Endothelial cell of umbilical vein (primary cell): ENCODE results near the gene ETS1. TPM values are rescaled to one million over a fixed set of nuclear protein-coding genes. Genes with fewer than 3 reads are reported as not detected.

Experiments
- BruUV-seq: library from RNA; stranded (reverse); fragments of 400-500 nt; replicated peaks from 2 replicates; lab custom pipeline; 2021; lab: Mats Ljungman, UMichigan
- CTCF ChIA-PET: fragments of 300-600, 350-600 bp; sonication (Branson Sonifier 250); formaldehyde crosslinking; loops from one replicate; lab custom pipeline; 2021; ENCODE audit warnings: antibody characterized with exemption, inconsistent platforms; lab: Charles Lee
- POLR2A ChIA-PET: fragments of 300-600, 350-600 bp; sonication (Branson Sonifier 250); formaldehyde crosslinking; loops from one replicate; lab custom pipeline; 2021; ENCODE audit warnings: antibody characterized with exemption, inconsistent platforms; lab: Charles Lee
- DNase-seq: peaks from one replicate; pipeline ENCODE4 v3.0.0-alpha.2; 2011; ENCODE audit warnings: low read depth, low spot score
- FAIRE-seq: peaks from 2 replicates; lab custom pipeline; 2011; peaks lifted over from hg19 to GRCh38; lab: Jason Lieb, UNC
- H2AFZ ChIP-seq: 2 replicates; pipeline ENCODE4 v1.6.0; 2012; ENCODE audit warnings: low read depth, low read length, control low read depth, inconsistent platforms
- H3K27ac ChIP-seq: 2 replicates; pipeline ENCODE4 v1.5.1; 2011; ENCODE audit warnings: low read depth, mild to moderate bottlenecking, control low read depth, low read length, moderate library complexity; ENCODE audit not compliant: insufficient read depth
- H3K27me3 ChIP-seq, 2 experiments: 2 replicates each; pipeline versions ENCODE4 v1.6.0 to v1.6.1; 2011; ENCODE audit warnings: low read length in 2 of 2, mixed read lengths in 1 of 2; ENCODE audit not compliant: control insufficient read depth in 2 of 2, insufficient read depth in 2 of 2
- H3K36me3 ChIP-seq, 2 experiments: 2 replicates in 1 of 2; 3 replicates in 1 of 2; pipeline ENCODE4 v1.5.1; 2011; ENCODE audit warnings: low read length in 2 of 2, mild to moderate bottlenecking in 1 of 2, moderate library complexity in 1 of 2; ENCODE audit not compliant: control insufficient read depth in 2 of 2, insufficient read depth in 2 of 2; ENCODE audit errors: extremely low read depth in 1 of 2
- H3K4me1 ChIP-seq: 3 replicates; pipeline ENCODE4 v1.5.1; 2011; ENCODE audit warnings: mild to moderate bottlenecking, low read length; ENCODE audit not compliant: control insufficient read depth, insufficient read depth; ENCODE audit errors: extremely low read depth
- H3K4me2 ChIP-seq: 2 replicates; pipeline ENCODE4 v1.6.1; 2011; ENCODE audit warnings: low read length, control low read depth, mixed read lengths; ENCODE audit not compliant: insufficient read depth
- H3K4me3 ChIP-seq, 3 experiments: fragments of 200-600 bp in 1 of 3; sonication (generic), shearing (Covaris generic) in 1 of 3; replicated peaks in 1 of 3; 2 replicates each; pipeline ENCODE4 v1.5.1; 2011 to 2016; ENCODE audit warnings: control low read depth in 3 of 3, low read length in 3 of 3, mild to moderate bottlenecking in 2 of 3, inconsistent platforms in 1 of 3, low read depth in 1 of 3, moderate library complexity in 1 of 3; ENCODE audit not compliant: insufficient read depth in 1 of 3
- H3K79me2 ChIP-seq: 2 replicates; pipeline ENCODE4 v1.6.0; 2012; ENCODE audit warnings: low read length, inconsistent platforms; ENCODE audit not compliant: control insufficient read depth, insufficient read depth
- H3K9ac ChIP-seq: replicated peaks from 2 replicates; pipeline ENCODE3; 2011; ENCODE audit warnings: low read length, control low read depth; ENCODE audit not compliant: insufficient read depth; ENCODE audit errors: extremely low read depth
- H3K9me1 ChIP-seq: replicated peaks from 3 replicates; pipeline ENCODE4 v1.6.0; 2011; ENCODE audit warnings: mild to moderate bottlenecking, low read length; ENCODE audit not compliant: control insufficient read depth, insufficient read depth; ENCODE audit errors: extremely low read depth
- H3K9me3 ChIP-seq: replicated peaks from 2 replicates; pipeline ENCODE4 v1.5.1; 2012; ENCODE audit warnings: low read length, inconsistent platforms; ENCODE audit not compliant: control insufficient read depth, insufficient read depth
- H4K20me1 ChIP-seq: replicated peaks from 2 replicates; pipeline ENCODE3; 2011; ENCODE audit warnings: mild to moderate bottlenecking, low read length; ENCODE audit not compliant: control insufficient read depth, insufficient read depth; ENCODE audit errors: extremely low read depth
- CTCF ChIP-seq, 2 donors: IDR thresholded peaks; 1 replicate in 1 of 2; 2 replicates in 1 of 2; pipeline ENCODE4 v1.5.1; 2011; ENCODE audit warnings: low read length in 2 of 2, mild to moderate bottlenecking in 2 of 2, moderate library complexity in 2 of 2, control low read depth in 1 of 2, inconsistent platforms in 1 of 2, low read depth in 1 of 2; ENCODE audit not compliant: insufficient read depth in 1 of 2; ENCODE audit errors: extremely low read depth in 1 of 2
- EZH2 ChIP-seq: IDR thresholded peaks from 2 replicates; pipeline ENCODE4 v1.6.1; 2012; ENCODE audit warnings: borderline replicate concordance, low read depth, mild to moderate bottlenecking, moderate library complexity, low read length, inconsistent platforms; ENCODE audit not compliant: severe bottlenecking
- FOS ChIP-seq: IDR thresholded peaks from 2 replicates; pipeline ENCODE4 v1.6.1; 2011; ENCODE audit warnings: mild to moderate bottlenecking, low read length, moderate library complexity, borderline replicate concordance; ENCODE audit not compliant: insufficient read depth
- GATA2 ChIP-seq: IDR thresholded peaks from 2 replicates; pipeline ENCODE4 v1.7.0; 2011; ENCODE audit warnings: low read depth, mild to moderate bottlenecking, moderate library complexity, mixed read lengths, low read length; ENCODE audit not compliant: insufficient read length, insufficient read depth
- JUN ChIP-seq: IDR thresholded peaks from 2 replicates; pipeline ENCODE4 v1.6.1; 2011; ENCODE audit warnings: borderline replicate concordance, low read depth; ENCODE audit not compliant: insufficient read length, insufficient read depth
- MAX ChIP-seq: IDR thresholded peaks from 2 replicates; pipeline ENCODE4 v1.6.1; 2011; ENCODE audit not compliant: insufficient read depth, insufficient read length
- MYC ChIP-seq: IDR thresholded peaks from one replicate; pipeline ENCODE4 v1.6.1; 2011; ENCODE audit warnings: mild to moderate bottlenecking, low read depth, low read length
- POLR2A ChIP-seq: IDR thresholded peaks from 2 replicates; pipeline ENCODE4 v1.6.1; 2012; ENCODE audit warnings: low read depth, mild to moderate bottlenecking, control low read depth, low read length
- POLR2AphosphoS5 ChIP-seq: IDR thresholded peaks from 2 replicates; pipeline ENCODE4 v1.6.1; 2012; ENCODE audit warnings: low read depth, mild to moderate bottlenecking, control low read depth, low read length, moderate library complexity; ENCODE audit not compliant: insufficient read depth
- dilution Hi-C: fragments of 300-500 bp; cut with MboI; formaldehyde crosslinking; loops from one replicate; pipeline ENCODE4 v1.15.0; 2019; ENCODE audit warnings: low sequenced_read_pairs; ENCODE audit not compliant: extremely low pct_ligation_motif_present
- intact Hi-C: fragments of 100-400 bp; cut with micrococcal nuclease; formaldehyde crosslinking; loops from one replicate; pipeline ENCODE4 v1.10.0; 2022
- polyA plus RNA-seq, 4 experiments: library from polyadenylated mRNA; depleted of rRNA in 3 of 4; stranded (reverse) in 3 of 4; unstranded in 1 of 4; fragments of >200 nt; gene quantifications; 2 replicates each; pipeline versions ENCODE4 v1.2.1 to v1.2.3, GENCODE V29; 2011 to 2012; ENCODE audit warnings: missing spikeins in 1 of 4
- total RNA-seq: library from RNA; stranded (reverse); gene quantifications from 2 replicates; pipeline ENCODE4 v1.2.3, GENCODE V29; 2021

Gene ETS1
- total and polyA plus RNA-seq, 2 donors (not counting 3 experiments of a cell fraction or from before 2014, with no cell fraction given), result 34.2 to 115 TPM

GRCh38 chr11:128549256-128549944 lies 38.0 kb downstream of the ETS1 start:
- H3K36me3 ChIP-seq, result no peaks in the 10 kb centered on the region
- CTCF ChIA-PET, result interaction anchor here (1.0 to 1.6 kb wide), 10 partner anchors 9 to 377 kb away, joined by 3 to 8 read pairs (median 4); no protein-coding TSS in a partner anchor
- H3K4me3 ChIP-seq, result peak overlapping the region in 2 of 3 experiments; percentile 27 to 34
- TF ChIP-seq GATA2, result no peak
- no peak for TF ChIP-seq CTCF (IDR thresholded peaks at IDR 0.05; ENCODE audit: extremely low read depth in 1 of 2, insufficient read depth in 1 of 2, low read depth in 1 of 2, low read length in 2 of 2)
- no peak for TF ChIP-seq FOS
- TF ChIP-seq POLR2A, result no peak
- no peak for TF ChIP-seq EZH2
- TF ChIP-seq POLR2AphosphoS5, result no peak
- no peak for TF ChIP-seq MAX
- TF ChIP-seq JUN, result no peak
- no peak for TF ChIP-seq MYC
- H2AFZ ChIP-seq, result peak overlapping the region; percentile 49
- H3K4me1 ChIP-seq, result peaks cover 12% of the 10 kb centered on the region
- intact Hi-C loops (loop anchor here (2.0 kb wide), 4 partner anchors 47 to 355 kb away; no protein-coding TSS in a partner anchor), dilution Hi-C loops (no loop called here)
- H3K9me1 ChIP-seq, result no peaks in the 10 kb centered on the region
- no peaks in the 10 kb centered on the region for H4K20me1 ChIP-seq
- POLR2A ChIA-PET, result interaction anchor here (0.6 kb wide), 1 partner anchor 57 kb away, joined by 6 read pairs; no protein-coding TSS in a partner anchor
- peak overlapping the region; percentile 43 for H3K27ac ChIP-seq
- peak overlapping the region; percentile 23 for H3K9ac ChIP-seq
- no peaks in the 10 kb centered on the region for H3K79me2 ChIP-seq
- DNase-seq (peak; percentile 26), FAIRE-seq (no peak)
- peak overlapping the region; percentile 76 for H3K4me2 ChIP-seq
- peaks cover 8 to 11% of the 10 kb centered on the region in 2 experiments for H3K27me3 ChIP-seq
- no TSS peak for BruUV-seq
- no peaks in the 10 kb centered on the region for H3K9me3 ChIP-seq
